ENCODE data around the gene ITPKA. TPM values are rescaled to one million over a fixed set of nuclear protein-coding genes. Genes with fewer than 3 reads are reported as not detected.

The ITPKA gene
- total RNA-seq, 1 experiment from 2014 or later, result 16.8 TPM

- Histone ChIP-seq H3K9me3 (ENCODE audit: low read length) (no peaks in the 10 kb centered on the region), H3K27ac (ENCODE audit: low read length) (no peak overlapping the region), H3K36me3 (ENCODE audit: low read depth, low read length) (no peaks in the 10 kb centered on the region), H3K4me2 (ENCODE audit: low read length) (no peak overlapping the region), H3K27me3 (ENCODE audit: low read length) (no peaks in the 10 kb centered on the region), H2AFZ (ENCODE audit: low read length) (no peak overlapping the region), H3K9me2 (replicated peaks; ENCODE audit: low read length) (no peaks in the 10 kb centered on the region), H3K4me3 (ENCODE audit: low read length) (no peak overlapping the region), H3K9ac (ENCODE audit: low read length) (no peak overlapping the region), H3K4me1 (ENCODE audit: insufficient read depth, low read length) (peaks cover 6% of the 10 kb centered on the region), H3F3A (ENCODE audit: low read length, unreplicated experiment) (no peaks in the 10 kb centered on the region), H4K20me1 (ENCODE audit: low read length) (no peaks in the 10 kb centered on the region), H3K79me2 (ENCODE audit: low read length) (no peaks in the 10 kb centered on the region)
- ChIA-PET CTCF (no interaction called here), POLR2A (ENCODE audit: unreplicated experiment) (no interaction called here)
- DNase-seq, result no peak
- BruUV-seq (replicated peaks), result no TSS peak
- no peak for TF ChIP-seq CTCF (conservative IDR thresholded peaks at IDR 0.05; ENCODE audit: low read depth, low read length)
- TF ChIP-seq EZH2 (IDR thresholded peaks at IDR 0.05; ENCODE audit: low read length, unreplicated experiment), result no peak
- no peak for TF ChIP-seq EZH2phosphoT487 (IDR thresholded peaks at IDR 0.05; ENCODE audit: borderline replicate concordance, low read length)
- ATAC-seq, result no peak
- intact Hi-C loops (cut with micrococcal nuclease), result no loop called here
These were observed 19.3 kb downstream of the ITPKA start for GRCh38 chr15:41512940-41513505.

- Histone ChIP-seq H3K4me2 (ENCODE audit: low read length) (no peak within 1 kb of the TSS), H3K4me3 (ENCODE audit: low read length) (no peak within 1 kb of the TSS), H3K4me1 (ENCODE audit: insufficient read depth, low read length) (peaks cover 2% of the 10 kb centered on the region; the same call in 1 of the 2 replicates), H3K27ac (ENCODE audit: low read length) (no peak within 1 kb of the TSS), H3K9me3 (ENCODE audit: low read length) (no peaks in the 10 kb centered on the region), H3K36me3 (ENCODE audit: low read depth, low read length) (no peaks in the 10 kb centered on the region), H3K27me3 (ENCODE audit: low read length) (no peaks in the 10 kb centered on the region), H4K20me1 (ENCODE audit: low read length) (no peaks in the 10 kb centered on the region), H3K79me2 (ENCODE audit: low read length) (no peaks in the 10 kb centered on the region), H3K9me2 (replicated peaks; ENCODE audit: low read length) (no peaks in the 10 kb centered on the region), H3K9ac (ENCODE audit: low read length) (no peak within 1 kb of the TSS), H2AFZ (ENCODE audit: low read length) (no peak within 1 kb of the TSS), H3F3A (ENCODE audit: low read length, unreplicated experiment) (no peaks in the 10 kb centered on the region)
- intact Hi-C loops (cut with micrococcal nuclease), result no loop called here
- no peak for DNase-seq
- TF ChIP-seq EZH2phosphoT487 (IDR thresholded peaks at IDR 0.05; ENCODE audit: borderline replicate concordance, low read length) (no peak), EZH2 (IDR thresholded peaks at IDR 0.05; ENCODE audit: low read length, unreplicated experiment) (no peak), CTCF (conservative IDR thresholded peaks at IDR 0.05; ENCODE audit: low read depth, low read length) (no peak)
- ATAC-seq, result no peak
- BruUV-seq (replicated peaks), result no TSS peak
- CTCF ChIA-PET, result no interaction called here
- POLR2A ChIA-PET (ENCODE audit: unreplicated experiment), result no interaction called here
These were observed 20.0 kb downstream of the ITPKA start, which contains the start of gene LTK for GRCh38 chr15:41513506-41514227. LTK (minus strand) TSS chr15:41513827; CDS start chr15:41513709, 118 bp downstream.

GRCh38 chr15:41517895-41518449 is 24.3 kb downstream of the ITPKA start:
- Histone ChIP-seq H4K20me1 (ENCODE audit: low read length) (no peaks in the 10 kb centered on the region), H3K79me2 (ENCODE audit: low read length) (no peaks in the 10 kb centered on the region), H3K4me1 (ENCODE audit: insufficient read depth, low read length) (no peaks in the 10 kb centered on the region), H3F3A (ENCODE audit: low read length, unreplicated experiment) (no peaks in the 10 kb centered on the region), H3K9me2 (replicated peaks; ENCODE audit: low read length) (no peaks in the 10 kb centered on the region), H3K27me3 (ENCODE audit: low read length) (no peaks in the 10 kb centered on the region), H2AFZ (ENCODE audit: low read length) (no peak overlapping the region), H3K9me3 (ENCODE audit: low read length) (no peaks in the 10 kb centered on the region), H3K4me3 (ENCODE audit: low read length) (no peak overlapping the region), H3K4me2 (ENCODE audit: low read length) (no peak overlapping the region), H3K36me3 (ENCODE audit: low read depth, low read length) (no peaks in the 10 kb centered on the region), H3K27ac (ENCODE audit: low read length) (no peak overlapping the region), H3K9ac (ENCODE audit: low read length) (no peak overlapping the region)
- no TSS peak for BruUV-seq (replicated peaks)
- CTCF ChIA-PET, result no interaction called here
- POLR2A ChIA-PET (ENCODE audit: unreplicated experiment), result no interaction called here
- TF ChIP-seq EZH2phosphoT487 (IDR thresholded peaks at IDR 0.05; ENCODE audit: borderline replicate concordance, low read length) (no peak), CTCF (conservative IDR thresholded peaks at IDR 0.05; ENCODE audit: low read depth, low read length) (no peak), EZH2 (IDR thresholded peaks at IDR 0.05; ENCODE audit: low read length, unreplicated experiment) (no peak)
- ATAC-seq (no peak), DNase-seq (no peak)
- intact Hi-C loops (cut with micrococcal nuclease), result no loop called here

Data from PC-3 (cell line).